Uterus (tissue), 4 donors: ENCODE data around the gene TMEM191B. TPM values are rescaled to one million over a fixed set of nuclear protein-coding genes. Genes with fewer than 3 reads are reported as not detected.
"Not testable (repeated sequence)": the region's sequence is repeated elsewhere in the genome, so short reads cannot be mapped to it uniquely, and the experiment has no call there.

ENCODE experiments used
- DNase-seq, 2 donors: peaks; one replicate each; pipeline ENCODE4 v3.0.0-alpha.2; 2019 to 2020
- H3K27ac ChIP-seq, 2 donors: fragments of 200-600 bp; sonication (generic); 1 replicate in 1 of 2; 2 replicates in 1 of 2; pipeline ENCODE4 v1.5.1; 2016 to 2018
- H3K27me3 ChIP-seq, 2 donors: fragments of 200-600 bp; sonication (generic); one replicate each; pipeline ENCODE4 v1.5.1; 2018 to 2019; ENCODE audit warnings: control low read depth in 1 of 2
- H3K36me3 ChIP-seq, 2 donors: fragments of 200-600 bp; sonication (generic); one replicate each; pipeline ENCODE4 v1.5.1; 2019; ENCODE audit warnings: control low read depth in 1 of 2
- H3K4me1 ChIP-seq, 2 donors: fragments of 200-600 bp; sonication (generic); one replicate each; pipeline ENCODE4 v1.5.1; 2018 to 2019; ENCODE audit warnings: control low read depth in 1 of 2
- H3K4me3 ChIP-seq, 2 donors: fragments of 200-600 bp; sonication (generic); 1 replicate in 1 of 2; 2 replicates in 1 of 2; pipeline ENCODE4 v1.5.1; 2018 to 2019; ENCODE audit warnings: mild to moderate bottlenecking in 1 of 2
- H3K9me3 ChIP-seq, 2 donors: fragments of 200-600 bp; sonication (generic); one replicate each; pipeline ENCODE4 v1.5.1; 2019; ENCODE audit warnings: control low read depth in 1 of 2
- intact Hi-C: fragments of 100-400 bp; cut with DNase I; formaldehyde crosslinking; loops from one replicate; pipeline ENCODE4 v1.15.1; 2023; ENCODE audit warnings: low total_unique reads
- total RNA-seq, 4 donors: library from RNA; depleted of rRNA in 3 of 4; stranded (reverse); fragments of >200 nt in 3 of 4; gene quantifications; one replicate each; pipeline versions ENCODE4 v1.1.0 to v1.2.4, GENCODE V29; 2014 to 2023
- donor health status: DM: yes; HTN: yes; CAD: no.

Gene TMEM191B
- total RNA-seq, 4 donors from 2014 or later: 2.6 TPM; not detected in 3

- DNase-seq, H3K9me3 ChIP-seq, H3K36me3 ChIP-seq, H3K27ac ChIP-seq, H3K27me3 ChIP-seq, H3K4me1 ChIP-seq, intact Hi-C loops, H3K4me3 ChIP-seq: not testable (repeated sequence)
Observed at GRCh38 chr22:18574555-18574954, 47.0 kb downstream of the TMEM191B start.

GRCh38 chr22:18575686-18576085, 48.1 kb downstream of the TMEM191B start:
- H3K27ac ChIP-seq, intact Hi-C loops, H3K9me3 ChIP-seq, H3K36me3 ChIP-seq, H3K4me1 ChIP-seq, DNase-seq, H3K27me3 ChIP-seq, H3K4me3 ChIP-seq: not testable (repeated sequence)

- intact Hi-C loops, H3K9me3 ChIP-seq, H3K4me3 ChIP-seq, DNase-seq, H3K27me3 ChIP-seq, H3K27ac ChIP-seq, H3K36me3 ChIP-seq, H3K4me1 ChIP-seq: not testable (repeated sequence)
Observed at GRCh38 chr22:18577090-18577818, 49.7 kb downstream of the TMEM191B start.

- H3K4me3 ChIP-seq, H3K4me1 ChIP-seq, H3K36me3 ChIP-seq, H3K9me3 ChIP-seq, H3K27me3 ChIP-seq, DNase-seq, intact Hi-C loops, H3K27ac ChIP-seq: not testable (repeated sequence)
Observed at GRCh38 chr22:18577847-18578246, 50.2 kb downstream of the TMEM191B start.

Other genes with a start within 250 kb of the TMEM191B start
- not detected for gene GGTLC3, start 9.6 kb upstream of the TMEM191B start, total RNA-seq
- gene RIMBP3, start 84.1 kb downstream of the TMEM191B start, total RNA-seq: under 1 TPM in 1 of 4 donors, not detected in 3; 0.83 TPM